H9 (cell line): ENCODE results near the gene ALDH2. TPM values are rescaled to one million over a fixed set of nuclear protein-coding genes. Genes with fewer than 3 reads are reported as not detected.

Experiments used
- DNase-seq: peaks from one replicate; pipeline ENCODE4 v3.0.0-alpha.2; 2017
- H2AFZ ChIP-seq: one replicate; pipeline ENCODE4 v1.6.1; 2013; ENCODE audit warnings: mild to moderate bottlenecking, low read length, control low read depth, moderate library complexity
- H2AK5ac ChIP-seq: 2 replicates; pipeline ENCODE4 v1.6.1; 2013; ENCODE audit warnings: low read length, control low read depth, mixed read lengths; ENCODE audit not compliant: insufficient read length
- H2BK120ac ChIP-seq: one replicate; pipeline ENCODE4 v1.6.1; 2013; ENCODE audit warnings: low read depth, mild to moderate bottlenecking, low read length, control low read depth, inconsistent platforms; ENCODE audit not compliant: poor library complexity, severe bottlenecking
- H2BK12ac ChIP-seq: 2 replicates; pipeline ENCODE4 v1.6.1; 2013; ENCODE audit warnings: low read length, control low read depth, mixed read lengths, low read depth; ENCODE audit not compliant: insufficient read length
- H2BK15ac ChIP-seq: 2 replicates; pipeline ENCODE4 v1.6.1; 2013; ENCODE audit warnings: low read depth, low read length, control low read depth
- H2BK20ac ChIP-seq: one replicate; pipeline ENCODE4 v1.6.1; 2013; ENCODE audit warnings: low read depth, mild to moderate bottlenecking, low read length, control low read depth, inconsistent platforms; ENCODE audit not compliant: poor library complexity, severe bottlenecking
- H2BK5ac ChIP-seq: 2 replicates; pipeline ENCODE4 v1.6.1; 2013; ENCODE audit warnings: low read length, control low read depth, mixed read lengths; ENCODE audit not compliant: insufficient read length
- H3K14ac ChIP-seq: 2 replicates; pipeline ENCODE4 v1.6.1; 2013; ENCODE audit warnings: low read length, control low read depth; ENCODE audit not compliant: insufficient read depth
- H3K18ac ChIP-seq: 2 replicates; pipeline ENCODE4 v1.6.1; 2013; ENCODE audit warnings: low read depth, mild to moderate bottlenecking, mixed read lengths, low read length, control low read depth; ENCODE audit not compliant: insufficient read length
- H3K23ac ChIP-seq: 2 replicates; pipeline ENCODE4 v1.6.1; 2013; ENCODE audit warnings: low read length, control low read depth, mixed read lengths, low read depth; ENCODE audit not compliant: insufficient read length
- H3K23me2 ChIP-seq: 2 replicates; pipeline ENCODE4 v1.6.1; 2013; ENCODE audit warnings: low read depth, mild to moderate bottlenecking, mixed read lengths, low read length, control low read depth; ENCODE audit not compliant: insufficient read length, poor library complexity, severe bottlenecking
- H3K27ac ChIP-seq: 2 replicates; pipeline ENCODE4 v1.5.1; 2013; ENCODE audit warnings: low read length, control low read depth, mixed read lengths, low read depth; ENCODE audit not compliant: insufficient read length
- H3K27me3 ChIP-seq: 2 replicates; pipeline ENCODE4 v1.6.1; 2013; ENCODE audit warnings: low read length, control low read depth, inconsistent platforms; ENCODE audit not compliant: insufficient read depth
- H3K4ac ChIP-seq: 2 replicates; pipeline ENCODE4 v1.6.1; 2013; ENCODE audit warnings: low read depth, mild to moderate bottlenecking, control low read depth, inconsistent platforms, low read length, moderate library complexity
- H3K4me1 ChIP-seq: 2 replicates; pipeline ENCODE4 v1.6.1; 2013; ENCODE audit warnings: low read length, control low read depth, inconsistent platforms; ENCODE audit not compliant: insufficient read depth
- H3K4me2 ChIP-seq: 2 replicates; pipeline ENCODE4 v1.6.1; 2013; ENCODE audit warnings: low read length, control low read depth, mixed read lengths; ENCODE audit not compliant: insufficient read length, insufficient read depth
- H3K56ac ChIP-seq: 2 replicates; pipeline ENCODE4 v1.6.1; 2013; ENCODE audit warnings: low read depth, mild to moderate bottlenecking, mixed read lengths, low read length, control low read depth; ENCODE audit not compliant: insufficient read length
- H3K79me1 ChIP-seq: 2 replicates; pipeline ENCODE4 v1.6.1; 2013; ENCODE audit warnings: low read depth, mild to moderate bottlenecking, moderate library complexity, low read length, control low read depth, inconsistent platforms; ENCODE audit not compliant: insufficient read depth, poor library complexity, severe bottlenecking
- H3K79me2 ChIP-seq: 2 replicates; pipeline ENCODE4 v1.6.1; 2013; ENCODE audit warnings: low read length, control low read depth, inconsistent platforms; ENCODE audit not compliant: insufficient read depth
- H3K9ac ChIP-seq: 2 replicates; pipeline ENCODE4 v1.6.1; 2013; ENCODE audit warnings: low read length, control low read depth, mixed read lengths; ENCODE audit not compliant: insufficient read length; ENCODE audit errors: extremely low read depth
- H3K9me3 ChIP-seq: one replicate; pipeline ENCODE4 v1.6.1; 2013; ENCODE audit warnings: low read depth, low read length, inconsistent platforms; ENCODE audit not compliant: control insufficient read depth
- H3T11ph ChIP-seq: one replicate; pipeline ENCODE4 v1.6.1; 2013; ENCODE audit warnings: mild to moderate bottlenecking, low read length, control low read depth, inconsistent platforms
- H4K20me1 ChIP-seq: one replicate; pipeline ENCODE4 v1.6.1; 2013; ENCODE audit not compliant: control insufficient read depth, insufficient read length, insufficient read depth
- H4K5ac ChIP-seq: 2 replicates; pipeline ENCODE4 v1.6.1; 2013; ENCODE audit warnings: low read depth, mild to moderate bottlenecking, mixed read lengths, low read length, control low read depth; ENCODE audit not compliant: insufficient read length
- H4K8ac ChIP-seq: replicated peaks from 2 replicates; pipeline ENCODE4 v1.6.1; 2013; ENCODE audit warnings: low read length, control low read depth, mixed read lengths, low read depth; ENCODE audit not compliant: insufficient read length
- H4K91ac ChIP-seq: 2 replicates; pipeline ENCODE4 v1.6.1; 2013; ENCODE audit warnings: low read depth, mild to moderate bottlenecking, moderate library complexity, mixed read lengths, low read length, control low read depth; ENCODE audit not compliant: insufficient read length
- H3K27ac Mint-ChIP-seq, 3 experiments: 2 replicates in 2 of 3; 3 replicates in 1 of 3; pipeline ENCODE4 v1.8.0; 2020 to 2021; ENCODE audit warnings: mixed read lengths in 3 of 3, mild to moderate bottlenecking in 1 of 3, moderate library complexity in 1 of 3
- H3K27me3 Mint-ChIP-seq: 2 replicates; pipeline ENCODE4 v1.8.0; 2021; ENCODE audit warnings: low read depth, mild to moderate bottlenecking, moderate library complexity, mixed read lengths
- H3K36me3 Mint-ChIP-seq, 3 experiments: 2 replicates in 2 of 3; 3 replicates in 1 of 3; pipeline ENCODE4 v1.8.0; 2020 to 2021; ENCODE audit warnings: low read depth in 3 of 3, mixed read lengths in 3 of 3; ENCODE audit not compliant: insufficient read depth in 1 of 3
- H3K4me1 Mint-ChIP-seq, 2 experiments: 2 replicates each; pipeline ENCODE4 v1.8.0; 2020; ENCODE audit warnings: mixed read lengths in 2 of 2
- H3K4me3 Mint-ChIP-seq, 2 experiments: 2 replicates in 1 of 2; 3 replicates in 1 of 2; pipeline ENCODE4 v1.8.0; 2020 to 2021; ENCODE audit warnings: mild to moderate bottlenecking in 2 of 2, mixed read lengths in 2 of 2, moderate library complexity in 1 of 2
- H3K9me3 Mint-ChIP-seq, 2 experiments: 2 replicates in 1 of 2; 3 replicates in 1 of 2; pipeline ENCODE4 v1.8.0; 2020; ENCODE audit warnings: mild to moderate bottlenecking in 2 of 2, mixed read lengths in 2 of 2, moderate library complexity in 1 of 2
- WGBS: extraction: QIAGEN DNeasy Blood & Tissue Kit; methylation state at CpG from one replicate; pipeline ENCODE4 v1.1.7; 2013; ENCODE audit warnings: missing lambda C conversion rate, low lambda C conversion rate, mixed read lengths; ENCODE audit not compliant: insufficient read length; ENCODE audit errors: extremely low coverage; 5-methylcytosine and 5-hydroxymethylcytosine counted together
- total RNA-seq: library from RNA; stranded (reverse); gene quantifications from 2 replicates; pipeline ENCODE4 v1.2.1, GENCODE V29; 2021
- TF ChIP-seq, protein P1 (sequence below): fragments of 200-600 bp; sonication (generic); conservative IDR thresholded peaks from 3 replicates; pipeline ENCODE4 v1.8.0; 2021; ENCODE audit warnings: antibody characterized with exemption, mild to moderate bottlenecking

The ALDH2 gene
- total RNA-seq, 1 experiment from 2014 or later: 44.0 TPM

DNA sequence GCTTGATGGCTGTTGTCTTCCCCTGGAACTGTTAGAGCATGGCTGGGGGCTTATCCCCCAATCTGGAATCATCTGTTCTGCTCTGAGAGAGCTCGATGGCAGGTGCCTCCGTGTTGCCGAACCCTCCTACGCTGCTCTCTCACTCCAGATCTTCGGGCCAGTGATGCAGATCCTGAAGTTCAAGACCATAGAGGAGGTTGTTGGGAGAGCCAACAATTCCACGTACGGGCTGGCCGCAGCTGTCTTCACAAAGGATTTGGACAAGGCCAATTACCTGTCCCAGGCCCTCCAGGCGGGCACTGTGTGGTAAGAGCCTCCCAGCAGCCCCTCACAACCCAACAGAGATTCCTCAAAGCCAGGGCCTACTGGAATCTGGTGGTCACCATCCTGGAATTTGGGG lies 33.0 kb downstream of the ALDH2 start:
- DNase-seq: no peak
- Histone ChIP-seq H3K79me1 (no peaks in the 10 kb centered on the region), H2AK5ac (no peak overlapping the region), H3K18ac (no peak overlapping the region), H3K27me3 (no peaks in the 10 kb centered on the region), H3K4ac (no peak overlapping the region), H2BK120ac (no peak overlapping the region), H3K56ac (no peak overlapping the region), H3K27ac (no peak overlapping the region), H3K4me1 (no peaks in the 10 kb centered on the region), H4K8ac (no peak overlapping the region), H4K5ac (no peak overlapping the region), H4K20me1 (no peaks in the 10 kb centered on the region), H4K91ac (no peak overlapping the region), H2AFZ (no peak overlapping the region), H2BK12ac (no peak overlapping the region), H3T11ph (no peak overlapping the region), H3K9ac (no peak overlapping the region), H3K14ac (no peak overlapping the region), H2BK15ac (no peak overlapping the region), H3K23ac (no peak overlapping the region), H3K23me2 (no peaks in the 10 kb centered on the region), H2BK20ac (no peak overlapping the region), H3K9me3 (no peaks in the 10 kb centered on the region), H3K4me2 (no peak overlapping the region), H3K79me2 (no peaks in the 10 kb centered on the region), H2BK5ac (no peak overlapping the region)
- Mint-ChIP-seq H3K4me3 (no peak overlapping the region), H3K9me3 (no peaks in the 10 kb centered on the region), H3K27ac (peak overlapping the region in 1 of 3 experiments; percentile 70; a peak in 1 of 7 replicates), H3K27me3 (no peaks in the 10 kb centered on the region), H3K4me1 (no peaks in the 10 kb centered on the region), H3K36me3 (peaks cover 18 to 33% (median 30%) of the 10 kb centered on the region in 3 experiments)
- no CpG with 5 or more reads among the region's 9 CpGs for WGBS
- TF ChIP-seq, protein P1, sequence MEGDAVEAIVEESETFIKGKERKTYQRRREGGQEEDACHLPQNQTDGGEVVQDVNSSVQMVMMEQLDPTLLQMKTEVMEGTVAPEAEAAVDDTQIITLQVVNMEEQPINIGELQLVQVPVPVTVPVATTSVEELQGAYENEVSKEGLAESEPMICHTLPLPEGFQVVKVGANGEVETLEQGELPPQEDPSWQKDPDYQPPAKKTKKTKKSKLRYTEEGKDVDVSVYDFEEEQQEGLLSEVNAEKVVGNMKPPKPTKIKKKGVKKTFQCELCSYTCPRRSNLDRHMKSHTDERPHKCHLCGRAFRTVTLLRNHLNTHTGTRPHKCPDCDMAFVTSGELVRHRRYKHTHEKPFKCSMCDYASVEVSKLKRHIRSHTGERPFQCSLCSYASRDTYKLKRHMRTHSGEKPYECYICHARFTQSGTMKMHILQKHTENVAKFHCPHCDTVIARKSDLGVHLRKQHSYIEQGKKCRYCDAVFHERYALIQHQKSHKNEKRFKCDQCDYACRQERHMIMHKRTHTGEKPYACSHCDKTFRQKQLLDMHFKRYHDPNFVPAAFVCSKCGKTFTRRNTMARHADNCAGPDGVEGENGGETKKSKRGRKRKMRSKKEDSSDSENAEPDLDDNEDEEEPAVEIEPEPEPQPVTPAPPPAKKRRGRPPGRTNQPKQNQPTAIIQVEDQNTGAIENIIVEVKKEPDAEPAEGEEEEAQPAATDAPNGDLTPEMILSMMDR: no peak
